Astrocyte of the hippocampus (primary cell): Measurements from ENCODE around the gene PCGF2.

ENCODE experiments used
- DNase-seq: peaks from one replicate; pipeline ENCODE4 v3.0.0; 2011; ENCODE audit warnings: low read depth, low spot score

Gene PCGF2

DNA sequence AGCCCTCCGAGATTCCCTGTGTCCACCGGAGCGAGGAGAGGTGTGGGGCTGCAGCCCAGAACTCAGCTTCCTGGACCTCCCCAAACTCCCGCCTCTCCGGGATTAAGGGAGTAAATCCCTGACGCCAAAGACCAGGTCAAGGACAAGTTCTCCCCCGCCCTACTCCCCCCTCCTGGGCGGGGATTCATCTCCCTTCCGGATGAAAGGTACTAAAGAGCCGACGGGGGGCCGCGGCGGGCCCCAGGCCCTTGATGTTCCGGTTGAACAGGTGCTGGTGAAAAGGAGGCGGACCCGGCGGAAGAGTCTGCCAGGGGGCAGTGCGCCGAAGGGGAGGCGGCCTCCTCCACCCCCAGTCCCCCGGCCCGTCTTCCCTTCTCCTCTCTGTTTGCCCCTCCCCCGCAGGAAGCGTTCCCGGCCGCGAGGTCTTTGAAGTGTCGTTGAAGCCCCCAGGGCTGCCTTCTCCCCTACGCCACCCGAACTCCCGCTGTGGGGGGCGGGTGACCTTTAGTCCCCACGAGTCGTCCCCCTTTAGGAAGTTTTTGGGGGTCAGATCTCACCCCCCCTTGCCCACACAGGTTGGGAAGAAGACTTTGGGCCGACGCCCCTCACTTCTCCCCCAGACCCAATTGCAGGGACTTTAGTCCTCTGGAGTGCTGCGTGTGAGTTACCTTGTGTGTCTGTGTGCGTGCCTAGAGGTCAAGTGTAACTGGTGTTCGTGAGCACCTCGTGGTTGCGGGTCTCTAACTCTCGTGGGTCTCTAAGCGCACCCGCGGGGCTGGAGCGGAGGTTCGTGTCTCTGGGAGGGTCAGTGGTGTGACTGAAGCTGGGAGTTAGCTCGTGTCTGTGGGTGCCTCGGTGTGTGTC, 44.2 kb downstream of the PCGF2 start:
- peak; percentile 53 for DNase-seq

DNA sequence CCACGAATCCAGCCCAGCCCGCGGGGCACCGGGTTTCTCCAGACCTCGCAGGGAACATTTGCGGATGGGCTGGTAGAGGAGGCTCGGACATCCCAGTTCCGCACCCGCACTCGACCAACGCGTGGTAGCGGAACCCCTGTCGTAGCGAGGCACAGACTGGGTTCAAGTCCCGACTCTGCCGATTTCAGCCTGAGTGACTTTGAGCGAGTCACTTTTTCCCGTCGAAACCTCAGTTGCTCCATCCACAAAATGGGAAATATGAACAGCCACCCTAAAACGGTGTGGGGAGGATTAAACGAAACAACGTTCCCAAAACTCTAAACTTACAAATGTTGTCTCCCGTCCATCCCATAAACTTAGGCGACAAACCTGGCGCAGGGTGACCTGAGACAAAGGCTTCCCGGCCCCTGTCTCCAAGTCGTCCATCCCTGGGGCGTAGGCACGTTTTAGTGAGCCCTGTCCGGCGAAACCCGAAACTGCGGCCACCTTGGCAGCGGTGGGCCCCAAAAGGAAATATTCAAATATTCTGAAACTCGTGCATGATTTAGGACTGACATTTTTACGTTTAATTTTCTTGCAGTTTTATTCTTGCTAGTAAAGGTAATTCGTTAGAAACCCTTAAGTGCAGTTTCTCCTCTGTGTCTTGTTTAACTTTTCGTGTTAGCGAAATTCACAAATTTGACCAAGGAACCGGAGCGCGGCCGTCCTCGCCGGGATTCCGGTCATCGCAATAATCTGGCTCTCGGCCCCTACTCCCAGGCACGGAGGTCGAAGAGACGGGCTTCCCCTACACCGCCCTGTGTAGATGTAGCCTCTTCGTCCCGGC, 45.0 kb downstream of the PCGF2 start:
- no peak for DNase-seq

DNA sequence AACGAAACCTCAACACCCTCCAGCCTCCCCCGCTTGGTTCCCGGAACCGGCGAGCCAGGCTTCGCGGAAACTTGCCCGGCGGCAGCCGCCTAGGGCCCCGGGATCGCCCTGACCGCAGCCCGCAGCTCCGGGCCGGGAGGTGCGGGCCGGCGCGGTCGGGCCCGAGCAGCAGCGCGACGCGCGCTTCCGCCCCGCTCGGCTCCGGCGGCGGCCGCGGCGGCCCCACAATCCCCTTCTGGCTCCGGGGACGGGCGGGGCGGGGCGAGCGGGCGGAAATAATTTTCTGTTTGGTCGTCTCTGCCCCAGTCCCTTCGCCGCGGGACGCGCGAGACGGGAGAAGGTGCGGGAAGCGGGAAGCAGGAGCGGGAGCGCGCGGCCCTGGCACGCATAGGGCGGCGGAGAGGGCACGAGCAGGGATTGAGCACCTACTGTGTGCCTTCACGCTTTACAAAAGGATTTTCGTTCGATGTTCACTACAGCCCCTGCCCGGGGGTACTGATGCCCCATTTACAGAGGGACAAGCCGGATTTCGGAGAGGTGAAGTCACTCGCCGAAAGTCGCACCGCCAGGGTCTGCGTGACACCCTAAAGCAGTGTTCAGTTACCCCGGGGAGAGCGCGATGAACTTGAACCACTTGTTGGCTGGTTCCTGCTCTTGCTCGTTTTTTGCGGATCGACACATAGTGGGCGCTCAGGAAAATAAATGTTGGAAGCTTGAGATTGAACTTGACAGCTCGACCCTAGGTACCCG, 45.8 kb downstream of the PCGF2 start:
- peak; percentile 95 for DNase-seq

DNA sequence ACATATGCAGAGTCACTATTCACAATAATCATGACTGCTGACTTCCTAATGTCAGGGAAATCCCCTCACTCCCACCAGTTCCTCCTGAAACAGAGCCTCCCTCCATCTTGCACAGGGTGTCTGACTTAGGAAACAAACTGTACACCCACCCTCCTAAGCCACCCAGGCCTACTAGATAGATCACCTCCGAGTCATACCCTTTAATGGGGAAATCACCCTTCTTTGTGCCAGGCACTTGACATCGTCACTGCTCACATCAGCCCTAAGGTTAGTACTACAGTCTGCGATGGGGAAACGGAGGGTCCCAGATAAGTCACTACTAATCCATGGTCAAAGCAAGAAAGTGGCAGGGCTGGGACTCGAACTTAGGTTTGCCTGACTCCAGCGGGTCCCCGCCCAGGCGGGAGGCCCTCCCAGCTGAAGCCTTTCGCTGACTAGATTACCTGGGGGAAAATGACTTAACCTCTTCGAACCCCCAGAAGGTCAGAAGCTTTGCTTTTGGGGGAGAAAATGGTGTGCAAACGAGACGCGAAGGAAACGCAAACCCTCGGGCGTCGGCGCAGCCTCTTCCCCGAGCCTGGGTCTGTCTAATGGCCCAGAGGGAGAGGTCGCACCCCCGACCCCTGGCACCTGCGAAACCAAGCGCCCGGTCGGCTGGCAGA, 46.5 kb downstream of the PCGF2 start:
- peak; percentile 29 for DNase-seq

DNA sequence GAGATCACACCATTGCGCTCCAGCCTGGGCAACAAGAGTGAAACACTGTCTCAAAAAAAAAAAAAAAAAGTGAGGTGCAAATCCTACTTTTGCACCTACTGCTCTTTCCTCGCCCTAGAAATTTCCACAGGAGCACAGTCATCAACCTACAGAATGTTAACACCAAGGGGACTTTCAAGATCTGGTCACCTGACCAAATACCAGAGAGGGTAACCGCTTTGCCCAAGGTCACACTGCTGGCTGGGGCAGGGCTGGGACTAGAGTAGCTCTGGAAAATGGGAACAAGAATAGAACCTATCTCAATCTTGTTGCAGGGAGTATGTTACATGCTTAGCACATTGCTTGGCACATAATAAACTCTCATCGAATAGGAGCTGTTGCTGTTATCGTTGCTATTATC, 49.4 kb downstream of the PCGF2 start:
- DNase-seq: no peak

DNA sequence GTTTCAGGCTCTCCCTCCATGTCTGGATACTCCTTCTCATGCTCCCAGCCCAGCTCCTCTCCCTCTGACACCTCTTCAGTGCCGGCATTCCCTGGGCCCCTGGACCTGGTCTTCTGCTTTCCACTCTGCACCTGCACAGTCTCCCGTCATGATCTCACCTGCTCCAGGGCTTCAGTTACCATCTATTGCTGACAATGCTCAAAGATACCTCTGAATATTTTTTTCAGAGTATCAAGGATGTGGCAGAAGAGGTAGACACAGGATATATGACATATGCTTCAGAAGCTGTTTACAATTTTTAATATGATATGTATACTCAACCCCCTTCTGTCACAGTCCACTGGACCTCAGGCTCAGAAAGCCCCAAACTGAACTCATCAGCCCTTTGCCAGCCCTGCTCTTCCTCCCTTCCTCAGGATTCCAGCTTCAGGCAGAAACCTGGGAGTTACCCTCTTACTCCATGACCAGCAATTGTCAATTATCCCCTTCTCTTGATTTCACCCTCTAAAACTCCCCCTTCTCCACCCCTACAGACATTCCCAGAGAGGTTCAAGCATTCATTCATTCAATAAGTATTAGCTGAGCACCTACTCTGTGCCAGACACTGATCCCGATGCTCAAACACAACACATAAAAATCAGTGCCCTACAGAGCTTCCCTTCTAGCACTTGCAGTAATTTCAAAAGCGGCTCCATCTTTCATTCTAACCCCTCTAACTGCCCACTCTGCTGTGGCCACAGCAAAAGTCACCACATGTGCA, 50.9 kb downstream of the PCGF2 start:
- DNase-seq: no peak

DNA sequence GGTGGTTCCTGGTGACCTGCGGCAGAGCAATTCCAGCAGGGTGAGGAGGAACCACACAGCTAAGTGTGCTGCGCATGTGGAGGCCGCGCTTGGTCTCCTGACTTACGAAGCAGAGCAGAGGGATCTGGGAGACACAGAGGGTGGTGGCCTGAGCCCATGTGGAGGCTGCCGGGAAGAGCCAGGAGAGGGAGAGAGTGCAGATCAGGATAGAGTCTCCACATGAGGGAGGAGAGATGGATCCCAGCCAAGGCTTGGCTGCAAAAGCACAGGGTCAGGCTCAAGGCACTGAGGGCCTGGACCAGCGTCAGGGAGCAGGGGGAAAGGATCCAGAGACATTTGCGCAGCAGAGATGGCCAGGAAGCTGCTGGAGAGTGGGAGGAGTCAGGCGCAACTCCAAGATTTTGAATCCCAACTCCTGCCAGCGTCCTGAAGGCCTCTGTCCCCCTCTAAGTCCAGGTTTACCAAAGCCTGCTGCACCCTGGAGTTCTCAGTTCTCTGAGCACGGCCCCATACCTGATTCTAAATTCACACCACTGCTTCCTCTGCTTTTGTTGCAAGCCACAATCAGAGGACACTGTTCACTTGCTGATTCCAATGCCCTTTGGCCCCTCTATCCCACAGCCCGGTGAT, 54.3 kb downstream of the PCGF2 start:
- peak; percentile 22 for DNase-seq

DNA sequence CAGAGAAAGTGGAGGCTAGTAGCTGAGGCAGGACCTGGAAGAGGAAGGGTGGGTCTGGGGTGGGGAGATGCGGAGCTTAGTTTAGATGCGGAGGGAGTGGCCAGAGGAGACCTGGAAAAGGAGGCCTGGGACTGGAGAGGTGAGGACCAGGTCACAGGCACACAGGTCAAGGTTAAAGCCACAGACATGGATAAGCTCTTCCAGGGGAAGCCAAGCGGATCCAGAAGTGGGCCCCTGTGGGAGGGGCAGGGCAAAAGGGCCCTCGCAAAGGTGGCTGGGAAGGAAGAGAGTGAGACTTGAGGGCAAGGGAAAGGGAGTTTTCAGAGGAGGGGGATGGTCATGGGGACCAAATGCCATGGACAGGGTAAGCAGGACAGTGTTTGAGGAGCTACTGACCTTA, 57.0 kb downstream of the PCGF2 start:
- no peak for DNase-seq

DNA sequence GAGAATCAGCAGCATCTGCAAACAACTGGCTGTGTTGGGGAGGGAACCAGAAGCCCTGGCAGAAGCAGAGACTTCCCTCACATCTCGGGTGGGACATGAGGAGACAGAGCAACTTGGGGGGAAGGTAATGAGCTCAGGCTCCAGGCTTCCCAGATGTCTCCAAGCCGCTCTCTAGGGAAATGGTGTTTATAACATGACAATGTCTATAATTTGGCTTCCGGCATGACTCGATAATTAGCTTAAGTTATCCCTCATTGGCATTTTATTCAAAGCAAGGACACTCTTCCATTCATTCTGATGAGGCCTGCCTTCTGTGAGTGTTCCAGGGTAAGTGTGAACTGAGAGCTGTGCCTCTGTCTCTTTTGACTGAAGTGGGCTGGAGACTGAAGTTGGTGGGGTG, 57.8 kb downstream of the PCGF2 start:
- DNase-seq: no peak

DNA sequence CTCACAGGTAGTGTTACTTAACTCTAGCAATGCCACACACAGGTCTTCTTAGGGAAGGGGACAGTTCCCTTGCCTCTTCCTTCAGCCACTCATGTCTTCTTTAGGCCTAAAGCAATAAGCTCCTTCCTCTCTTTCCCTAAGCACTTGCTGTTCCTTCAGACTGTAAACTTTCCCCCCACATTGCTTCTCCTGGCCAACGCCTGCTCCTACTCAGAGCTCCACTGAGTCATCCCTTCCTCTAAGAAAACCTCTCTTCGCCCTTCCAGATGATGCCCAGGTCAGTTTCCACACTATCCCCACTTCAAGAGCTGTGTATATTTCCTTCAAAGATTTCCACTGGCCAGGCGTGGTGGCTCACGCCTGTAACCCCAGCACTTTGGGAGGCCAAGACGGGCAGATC, 60.9 kb downstream of the PCGF2 start:
- no peak for DNase-seq

DNA sequence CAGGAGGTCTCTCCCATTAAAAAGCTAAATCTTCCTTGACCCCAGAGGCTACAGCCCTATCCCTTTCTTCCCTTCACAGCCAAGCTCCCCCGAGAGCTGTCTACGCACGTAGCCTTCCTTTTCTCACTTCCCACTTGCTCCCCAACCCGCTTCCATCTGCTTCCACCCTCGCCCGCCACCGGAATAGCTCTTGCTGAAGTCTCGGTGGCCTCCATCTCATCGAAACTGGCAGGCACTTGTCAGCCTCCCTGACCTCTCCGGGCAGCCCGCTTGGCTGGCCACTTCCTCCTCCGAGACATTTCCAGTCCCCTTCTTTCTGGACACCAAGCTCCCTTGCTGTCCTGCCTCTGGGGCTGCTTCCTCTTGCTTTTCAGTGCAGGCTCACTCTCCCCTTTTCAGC, 62.6 kb downstream of the PCGF2 start:
- no peak for DNase-seq
